Activated T-cell treated with anti-CD3 and anti-CD28 coated beads for 4 hours (primary cell): ENCODE results near the gene ST6GALNAC2.
"Not testable (repeated sequence)": the region's sequence is repeated elsewhere in the genome, so short reads cannot be mapped to it uniquely, and the experiment has no call there.

Experiments
- DNase-seq: peaks from one replicate; pipeline ENCODE4 v3.0.0-alpha.2; 2020

Gene ST6GALNAC2

GRCh38 chr17:76525513-76525833, 60.2 kb downstream of the ST6GALNAC2 start:
- not testable (repeated sequence) for DNase-seq

GRCh38 chr17:76524598-76525512, 60.8 kb downstream of the ST6GALNAC2 start:
- DNase-seq, result no peak

- peak; percentile 72 for DNase-seq
Observed at GRCh38 chr17:76523084-76524037, 62.3 kb downstream of the ST6GALNAC2 start.

GRCh38 chr17:76521683-76522082, 64.0 kb downstream of the ST6GALNAC2 start:
- not testable (repeated sequence) for DNase-seq

- DNase-seq, result no peak
Observed at GRCh38 chr17:76521262-76521661, 64.4 kb downstream of the ST6GALNAC2 start.

DNA sequence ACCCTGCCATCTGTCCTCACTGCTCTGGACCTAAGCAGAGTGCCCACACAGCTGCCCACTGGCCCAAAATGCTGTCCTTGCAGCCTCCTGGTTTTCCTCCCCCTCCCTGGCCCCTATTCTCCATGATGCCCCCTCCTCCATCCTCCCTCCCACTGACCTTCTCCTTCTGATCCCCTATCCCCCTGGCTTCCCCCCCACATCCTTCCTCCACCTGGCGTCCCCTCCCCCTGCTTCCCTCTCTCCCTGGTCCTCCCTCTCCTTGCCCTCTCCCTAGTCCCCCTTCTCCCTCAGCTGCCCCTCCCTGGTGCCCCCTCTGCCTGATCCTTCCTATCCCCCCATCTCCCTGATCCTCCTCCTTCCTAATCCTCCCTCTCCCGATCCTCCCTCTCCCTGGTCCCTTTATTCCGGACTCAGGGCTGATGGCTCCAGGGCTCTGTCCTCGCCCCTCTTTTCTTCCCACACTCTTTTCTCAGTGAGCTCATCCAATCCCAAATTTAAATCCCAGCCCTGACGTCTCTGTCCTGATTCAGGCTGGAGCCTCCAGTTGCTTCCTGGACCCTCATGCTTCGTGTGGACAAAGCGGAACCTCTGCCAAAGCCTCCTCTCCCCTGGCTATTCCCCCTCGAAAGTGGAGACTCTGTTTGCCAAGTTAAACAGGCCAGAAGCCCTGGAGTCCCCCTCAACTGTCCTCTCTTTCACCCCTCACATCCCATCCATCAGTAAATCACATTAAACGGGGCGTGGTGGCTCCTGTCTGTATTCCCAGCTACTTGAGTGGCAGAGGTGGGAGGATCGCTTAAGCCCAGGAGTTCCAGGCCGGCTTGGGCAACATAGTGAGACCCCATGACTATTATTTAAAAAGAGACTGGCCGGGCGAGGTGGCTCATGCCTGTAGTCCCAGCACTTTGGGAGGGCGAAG, 66.4 kb downstream of the ST6GALNAC2 start:
- DNase-seq, result no peak

DNA sequence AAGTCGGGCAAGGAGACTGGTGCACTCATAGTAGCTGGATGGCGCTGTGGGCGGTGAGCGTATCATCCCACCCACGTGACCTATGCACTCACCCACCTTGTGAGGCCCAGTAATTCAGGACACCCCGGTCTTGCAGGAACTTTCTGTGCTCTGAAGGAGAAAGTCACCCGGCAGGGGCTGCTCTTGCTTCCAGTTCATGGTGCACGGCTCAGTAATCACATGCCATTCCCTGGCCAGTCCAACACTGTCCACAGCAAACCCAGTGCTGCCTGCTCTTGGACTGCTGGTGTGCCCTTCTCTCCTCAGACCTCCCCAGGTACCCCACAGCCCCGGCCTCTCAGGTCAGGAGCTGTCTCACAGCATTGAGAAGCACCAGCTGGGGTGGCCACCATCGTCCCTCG, 68.0 kb downstream of the ST6GALNAC2 start:
- no peak for DNase-seq
